ENCODE data around the gene TCTN1.
"Not testable (repeated sequence)": the region's sequence is repeated elsewhere in the genome, so short reads cannot be mapped to it uniquely, and the experiment has no call there.

The TCTN1 gene

GRCh38 chr12:110585231-110585799 lies 28.6 kb upstream of the TCTN1 start:
- peak in 5 of 56 donors; percentile 7 to 24 (median 11) for DNase-seq

- DNase-seq = not testable (repeated sequence)
Measured at GRCh38 chr12:110587102-110587501, 26.8 kb upstream of the TCTN1 start.

GRCh38 chr12:110590059-110590458 lies 23.9 kb upstream of the TCTN1 start:
- DNase-seq = no peak

GRCh38 chr12:110590806-110591326 lies 23.1 kb upstream of the TCTN1 start:
- no peak for DNase-seq

- no peak for DNase-seq
Measured at GRCh38 chr12:110591451-110592051, 22.4 kb upstream of the TCTN1 start.

GRCh38 chr12:110592078-110592477 lies 21.9 kb upstream of the TCTN1 start:
- no peak for DNase-seq

- not testable (repeated sequence) for DNase-seq
Measured at GRCh38 chr12:110592919-110593318, 21.0 kb upstream of the TCTN1 start.

- DNase-seq = no peak
Measured at GRCh38 chr12:110597885-110598284, 16.0 kb upstream of the TCTN1 start.

GRCh38 chr12:110599334-110599733 lies 14.6 kb upstream of the TCTN1 start:
- no peak for DNase-seq

GRCh38 chr12:110600254-110600653 lies 13.7 kb upstream of the TCTN1 start:
- no peak for DNase-seq

GRCh38 chr12:110602085-110602814 lies 11.7 kb upstream of the TCTN1 start:
- DNase-seq = peak in 16 of 56 donors; percentile 3 to 52 (median 14)

GRCh38 chr12:110606253-110606611 lies 7.7 kb upstream of the TCTN1 start:
- no peak for DNase-seq

GRCh38 chr12:110613071-110613770 lies 708 bp upstream of the TCTN1 start:
- DNase-seq = no peak

GRCh38 chr12:110615171-110615570 lies 1.2 kb downstream of the TCTN1 start:
- DNase-seq = no peak

GRCh38 chr12:110616471-110617115 lies 2.7 kb downstream of the TCTN1 start:
- DNase-seq = no peak

GRCh38 chr12:110619534-110619953 lies 5.6 kb downstream of the TCTN1 start:
- no peak for DNase-seq

- no peak for DNase-seq
Measured at GRCh38 chr12:110622582-110622981, 8.7 kb downstream of the TCTN1 start.

GRCh38 chr12:110627500-110628195 lies 13.7 kb downstream of the TCTN1 start:
- no peak for DNase-seq

- no peak for DNase-seq
Measured at GRCh38 chr12:110635055-110635454, 21.1 kb downstream of the TCTN1 start.

- DNase-seq = no peak
Measured at GRCh38 chr12:110636516-110636915, 22.6 kb downstream of the TCTN1 start.
